GM21367 (cell line): Measurements from ENCODE around the gene ANKH.
"Not testable (repeated sequence)": the region's sequence is repeated elsewhere in the genome, so short reads cannot be mapped to it uniquely, and the experiment has no call there.

ENCODE experiments used
- ATAC-seq: cut with Tn5 transposase; IDR thresholded peaks from one replicate; pipeline ENCODE4 v1.9.1; 2021; ENCODE audit not compliant: unreplicated experiment

The ANKH gene

DNA sequence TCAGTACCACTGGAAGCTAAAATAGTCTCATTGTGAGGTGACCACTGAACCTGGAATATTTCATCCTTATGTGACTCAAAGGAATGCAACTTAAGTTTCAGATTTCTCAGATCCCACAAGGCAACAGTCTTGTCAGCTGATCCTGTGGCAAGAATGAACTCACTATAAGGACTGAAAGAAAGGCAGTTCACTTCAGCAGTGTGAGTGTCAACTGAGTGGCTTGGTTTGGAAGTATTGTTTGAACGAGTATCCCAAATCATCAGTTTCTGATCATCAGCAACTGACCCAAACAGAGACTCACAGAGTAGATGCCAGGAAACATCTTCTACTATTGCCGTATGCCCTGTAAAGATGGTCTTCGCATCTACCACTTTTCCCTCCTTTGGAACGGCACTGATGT lies 74.2 kb downstream of the ANKH start:
- ATAC-seq = not testable (repeated sequence)

DNA sequence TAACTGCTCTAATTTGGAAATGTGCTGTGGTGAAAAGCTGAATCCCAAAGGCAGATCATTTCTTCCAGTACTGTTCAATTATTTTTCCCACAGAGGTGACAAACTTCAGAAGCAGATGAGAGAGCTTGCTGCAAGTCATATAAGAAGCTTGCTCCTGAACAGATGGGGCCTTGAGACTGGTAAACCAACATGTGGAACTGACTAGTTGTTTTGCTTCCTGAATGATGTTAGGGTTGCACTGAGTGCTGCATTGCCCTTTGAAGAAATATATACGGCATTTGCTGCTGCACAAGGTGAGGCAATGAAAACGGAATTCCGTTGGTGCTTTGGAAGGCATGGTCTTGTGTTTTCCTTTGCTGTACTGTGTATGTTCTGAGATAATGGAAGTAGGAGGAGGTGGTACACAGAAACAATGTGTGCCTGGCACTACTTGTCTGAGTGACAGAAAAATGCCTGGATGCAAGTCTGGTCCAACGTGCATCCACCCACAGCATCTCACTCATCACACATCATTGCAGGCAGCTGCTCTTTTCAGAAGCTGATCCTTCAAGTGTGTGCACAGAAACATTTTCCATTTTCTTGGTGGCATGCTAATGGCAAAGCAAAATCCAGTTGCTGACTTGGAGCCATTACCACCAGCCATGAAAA lies 76.9 kb downstream of the ANKH start:
- ATAC-seq = no peak

DNA sequence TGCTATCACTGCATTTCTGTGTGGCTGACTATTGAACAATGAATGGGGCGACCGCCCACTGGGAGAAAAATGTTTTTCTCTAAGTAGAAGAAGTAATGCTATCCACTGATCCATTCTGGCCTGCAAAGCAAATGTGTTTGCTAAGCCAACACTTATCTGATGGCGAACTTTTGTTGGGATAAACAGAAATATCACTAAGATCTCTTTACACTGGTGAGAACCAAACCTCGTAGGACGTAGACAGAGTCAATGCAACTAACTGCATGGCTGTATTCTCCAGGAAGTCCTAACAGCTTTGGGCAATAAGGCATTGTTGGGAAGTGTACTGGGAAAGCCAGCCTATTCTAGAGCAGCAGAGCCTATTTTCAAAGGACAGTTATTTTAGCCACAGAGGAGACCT lies 77.7 kb downstream of the ANKH start:
- ATAC-seq = no peak

DNA sequence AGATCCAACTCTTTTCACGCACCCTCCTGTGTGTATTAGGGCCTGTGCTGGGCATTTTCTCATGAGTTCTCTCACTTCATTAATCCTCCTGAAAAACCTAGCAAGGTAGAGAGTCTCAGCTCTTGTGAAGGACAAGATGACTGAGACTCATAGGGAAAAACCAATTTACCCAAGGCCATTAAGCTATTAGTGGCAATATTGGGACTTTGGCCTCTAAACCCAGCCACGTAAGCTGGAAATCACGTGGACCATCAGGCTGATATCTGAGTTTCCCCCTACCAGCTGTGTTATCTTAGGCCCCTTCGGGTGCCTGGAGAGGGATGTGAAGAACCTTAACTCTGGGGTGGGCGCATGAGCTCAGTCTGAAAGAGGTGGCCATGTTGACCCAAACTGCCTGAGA lies 80.7 kb downstream of the ANKH start:
- ATAC-seq = no peak

DNA sequence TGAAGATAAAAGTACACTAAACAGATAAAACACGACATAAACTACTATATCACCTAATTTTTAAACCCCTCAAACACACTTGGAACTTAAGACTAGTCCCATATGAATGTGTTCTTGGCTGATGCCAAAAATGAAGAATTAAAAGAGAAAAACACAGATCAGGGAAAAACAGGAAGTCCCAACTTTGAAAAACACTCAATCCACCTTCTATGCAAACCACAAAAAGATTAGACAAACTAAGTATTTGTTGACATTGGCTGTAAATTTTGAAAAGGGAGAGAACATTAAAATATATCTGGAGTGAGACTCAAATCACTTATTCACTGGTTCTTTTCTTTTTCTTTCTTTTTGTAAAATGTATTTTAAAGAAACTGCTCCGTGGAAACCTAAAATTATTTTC lies 81.4 kb downstream of the ANKH start:
- no peak for ATAC-seq

DNA sequence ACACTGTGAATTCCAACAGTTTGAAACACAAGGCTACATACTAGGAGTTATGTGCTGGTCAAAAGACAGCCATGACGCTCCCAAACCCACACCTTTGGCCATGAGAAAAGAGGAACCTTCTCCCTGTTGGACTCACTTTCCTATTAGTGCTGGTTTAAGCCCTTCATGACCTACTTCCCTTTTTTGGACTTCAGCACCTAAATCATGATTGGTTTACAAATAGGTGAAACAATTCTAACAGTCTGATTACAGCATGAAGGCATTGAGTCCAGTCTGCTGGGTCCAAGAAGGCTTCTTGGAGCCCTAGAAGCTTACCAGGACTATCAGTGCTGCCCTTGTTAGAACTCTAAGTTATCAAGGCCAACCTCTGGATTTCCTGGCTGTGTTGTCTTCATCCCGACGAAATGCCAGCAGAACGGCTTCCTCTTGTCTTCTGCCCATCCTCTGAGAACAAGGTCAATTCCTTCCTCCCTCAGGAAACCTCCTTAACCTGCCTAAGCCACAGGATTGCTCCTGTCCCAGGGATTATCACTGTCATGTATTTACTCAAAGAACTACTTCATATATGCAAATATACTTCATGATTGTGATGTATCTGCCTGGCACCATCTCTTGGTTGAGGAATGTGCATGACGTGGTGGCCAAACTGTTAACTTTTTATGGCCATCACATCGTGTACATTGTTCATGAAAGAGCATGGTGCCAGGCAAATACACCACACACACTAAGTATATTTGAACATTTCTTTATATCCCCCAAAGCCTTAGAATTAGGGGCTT lies 83.6 kb downstream of the ANKH start:
- ATAC-seq = no peak

DNA sequence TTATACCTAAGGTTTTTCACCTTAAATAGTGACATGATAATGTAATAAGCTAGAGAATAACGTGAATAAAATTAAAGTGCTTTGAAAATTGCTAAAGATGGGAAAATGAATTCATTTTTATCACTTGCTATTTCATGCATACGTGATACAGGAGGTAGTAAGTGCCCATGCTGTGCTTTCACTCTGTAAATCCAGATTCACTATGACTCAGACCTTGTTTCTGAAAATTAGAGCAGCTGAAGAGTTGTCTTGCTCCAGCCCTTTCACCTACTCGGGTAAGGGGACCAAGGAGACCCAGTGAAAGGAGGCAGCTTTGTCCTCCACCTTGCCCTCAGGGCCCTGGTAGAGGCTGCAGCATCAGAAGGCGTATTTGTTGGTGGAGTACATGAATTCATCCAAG lies 87.9 kb downstream of the ANKH start:
- ATAC-seq = peak; percentile 64

DNA sequence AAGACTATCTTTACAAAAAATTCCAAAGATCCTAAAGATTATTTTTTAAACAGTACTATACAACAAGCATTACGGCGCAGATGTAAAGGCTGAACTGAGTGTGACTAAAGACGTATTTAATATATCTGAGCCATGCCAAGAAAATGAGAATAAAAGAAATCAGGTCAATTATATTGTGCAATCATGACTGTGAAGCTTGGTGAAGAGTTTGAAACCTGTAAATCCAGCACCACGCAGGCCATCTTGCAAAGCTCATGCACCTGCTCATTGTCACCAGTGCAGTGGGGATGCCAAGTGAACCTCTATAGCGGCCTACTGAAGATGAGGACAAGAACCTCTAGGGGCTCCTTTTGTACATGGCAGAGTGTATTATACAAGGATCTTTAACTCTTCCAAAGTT lies 89.0 kb downstream of the ANKH start:
- ATAC-seq = no peak

DNA sequence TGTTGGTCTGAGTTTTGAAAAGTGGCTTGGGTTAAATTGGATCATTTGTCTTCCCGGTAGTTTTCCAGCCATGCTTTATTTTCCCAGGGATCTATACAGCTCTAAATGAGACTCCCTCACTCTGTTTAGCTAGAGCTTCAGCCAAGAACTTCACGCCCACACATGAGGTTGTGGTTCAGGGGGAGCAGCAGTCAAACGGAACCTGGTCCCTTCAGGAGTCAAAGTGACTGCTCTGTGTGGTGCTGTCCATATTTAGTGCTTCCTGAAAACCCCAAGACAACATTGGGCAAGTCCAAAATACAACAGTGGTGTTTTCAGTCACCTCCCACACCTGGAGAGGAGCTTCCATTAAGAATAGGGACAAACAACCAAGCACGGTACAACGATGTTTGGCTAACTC lies 90.5 kb downstream of the ANKH start:
- no peak for ATAC-seq

DNA sequence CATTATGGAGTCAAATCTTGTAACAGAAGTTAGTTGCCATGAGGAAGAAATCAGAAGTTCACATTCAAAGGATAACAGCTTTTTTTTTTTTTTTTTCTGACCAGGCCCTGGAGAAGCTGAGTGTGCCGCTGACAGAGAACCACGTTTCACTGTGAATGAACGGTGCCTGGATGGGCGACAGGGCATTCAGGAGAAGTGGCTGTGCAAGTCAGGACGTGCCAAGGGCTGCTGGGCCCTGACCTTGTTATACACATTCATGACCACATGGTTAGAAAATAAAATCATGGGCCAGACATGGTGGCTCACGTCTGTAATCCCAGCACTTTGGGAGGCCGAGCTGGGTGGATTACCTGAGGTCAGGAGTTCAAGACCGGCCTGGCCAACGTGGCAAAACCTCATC lies 91.6 kb downstream of the ANKH start:
- no peak for ATAC-seq

DNA sequence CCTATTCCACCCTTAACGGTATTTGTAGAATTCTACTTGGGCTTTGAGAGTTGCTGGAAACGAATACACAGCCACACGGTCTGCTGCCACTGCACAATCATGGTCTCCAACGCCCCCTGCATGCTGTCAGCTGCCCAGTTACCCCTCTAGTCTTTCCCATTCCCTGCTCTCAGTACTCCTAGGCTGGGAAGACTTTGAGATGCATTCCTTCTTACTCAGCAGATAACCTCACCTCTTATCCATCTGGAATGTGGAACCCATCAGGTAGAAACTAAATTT lies 92.8 kb downstream of the ANKH start:
- ATAC-seq = no peak

DNA sequence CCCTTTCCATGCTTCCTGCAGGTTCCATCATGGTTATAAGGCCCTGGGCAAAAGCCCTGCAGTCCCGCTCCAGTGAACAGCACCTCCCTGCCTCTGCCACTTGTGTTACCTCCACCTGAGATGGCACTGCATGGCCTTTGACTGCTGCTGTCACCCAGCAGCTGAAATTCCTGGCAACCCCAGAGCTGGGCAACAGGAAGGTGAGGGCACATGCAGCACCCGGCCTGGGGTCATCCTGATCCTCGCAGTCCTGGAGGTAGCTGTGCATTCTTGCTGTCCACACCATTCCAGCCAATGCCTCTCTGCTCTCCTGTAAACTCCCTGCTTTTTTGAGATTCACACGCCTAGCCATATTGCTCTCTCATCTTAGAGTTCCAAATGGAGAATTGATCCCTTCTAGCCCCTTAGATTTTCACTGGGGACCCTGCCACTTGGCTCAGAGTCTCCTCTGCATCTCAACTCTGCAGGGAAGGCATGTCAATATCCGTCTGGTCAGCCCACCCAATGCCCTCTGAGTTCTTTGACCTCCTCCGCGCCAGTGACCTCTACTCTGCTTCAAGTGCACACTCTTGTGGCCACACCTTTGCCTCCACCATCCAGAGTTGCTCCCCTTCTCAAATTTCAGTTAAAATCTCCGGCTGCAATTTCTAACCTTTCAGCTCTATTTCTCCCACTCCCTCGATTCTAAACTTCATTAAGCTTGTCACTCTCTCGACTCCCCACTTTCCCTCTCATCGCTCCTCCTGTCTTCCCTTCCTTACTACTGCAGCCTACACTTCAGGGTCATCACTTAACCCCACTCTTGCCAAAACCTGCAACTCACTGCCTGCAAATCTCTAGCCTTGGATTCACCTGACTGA lies 93.4 kb downstream of the ANKH start:
- no peak for ATAC-seq

DNA sequence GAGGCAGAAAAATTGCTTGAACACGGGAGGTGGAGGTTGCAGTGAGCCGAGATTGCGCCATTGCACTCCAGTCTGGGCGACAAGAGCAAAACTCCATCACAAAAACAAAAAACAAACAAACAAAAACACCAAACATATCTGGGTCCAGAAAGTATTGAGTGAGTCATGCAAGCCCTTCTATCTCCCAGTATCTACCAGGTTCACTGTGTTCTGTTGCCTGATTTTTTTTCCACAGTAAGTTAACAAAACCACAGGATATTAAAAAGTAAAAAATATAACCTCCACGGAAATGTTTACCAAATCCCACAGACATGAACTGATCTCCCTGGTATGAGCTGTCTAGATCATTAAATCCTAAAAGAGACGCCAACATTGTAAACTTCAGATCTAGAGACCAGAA lies 94.4 kb downstream of the ANKH start:
- no peak for ATAC-seq

DNA sequence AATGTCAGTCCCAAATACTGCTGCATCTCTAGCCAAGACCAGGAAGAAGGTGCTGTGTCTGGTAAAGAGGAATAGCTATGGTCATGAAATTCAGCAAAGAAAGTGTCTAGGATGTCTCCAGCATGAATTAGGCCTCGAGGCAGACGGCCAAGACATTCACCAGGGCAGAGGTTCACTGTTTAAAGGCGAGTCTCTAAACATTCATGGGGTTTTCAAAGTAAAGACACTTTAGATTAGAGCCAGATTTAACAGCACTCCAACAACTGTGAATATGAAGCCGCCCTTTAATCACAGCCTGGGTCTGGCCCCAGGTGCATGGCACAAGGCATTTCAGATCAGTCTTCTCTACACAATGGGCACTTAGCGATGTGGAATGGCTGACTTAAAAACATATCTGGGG lies 95.0 kb downstream of the ANKH start:
- no peak for ATAC-seq

DNA sequence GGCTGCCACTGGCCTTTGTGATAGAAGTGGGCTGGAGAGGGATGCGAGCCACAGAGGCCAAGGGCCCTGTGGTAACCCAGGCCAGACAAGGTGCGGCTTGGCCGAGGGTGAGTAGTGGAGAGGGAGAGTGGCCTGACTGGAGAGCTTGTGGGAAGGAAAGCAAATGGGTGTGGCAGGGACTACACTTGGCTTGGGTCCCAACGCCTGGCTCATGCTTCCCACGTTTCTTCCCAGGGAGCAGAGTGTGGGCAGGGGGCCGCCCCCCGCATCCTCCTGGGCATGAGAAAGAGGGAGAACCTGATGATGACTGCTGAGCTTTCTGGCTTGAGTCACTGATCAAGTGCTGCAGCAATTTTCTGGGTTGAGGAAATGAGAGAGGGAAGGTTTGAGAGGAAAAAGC lies 95.7 kb downstream of the ANKH start:
- ATAC-seq = no peak

DNA sequence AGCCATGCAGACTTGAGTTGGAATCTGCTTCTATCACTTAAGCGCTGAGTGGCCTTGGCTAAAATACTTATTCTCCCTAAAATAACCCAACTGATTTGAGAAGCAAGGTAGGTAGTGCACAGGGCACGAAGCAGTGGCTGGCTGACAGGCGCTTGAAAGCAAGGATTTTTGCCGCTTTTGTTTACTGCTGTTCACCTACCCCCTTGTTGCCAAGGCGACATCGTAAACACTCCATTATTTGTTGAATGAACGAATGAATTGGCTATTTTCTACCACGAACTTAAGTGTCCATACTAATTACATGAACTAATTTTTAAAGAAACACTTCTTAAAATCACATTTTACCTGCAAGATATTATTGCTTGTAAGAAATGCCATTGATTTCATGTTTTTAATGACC lies 98.0 kb downstream of the ANKH start:
- ATAC-seq = no peak

DNA sequence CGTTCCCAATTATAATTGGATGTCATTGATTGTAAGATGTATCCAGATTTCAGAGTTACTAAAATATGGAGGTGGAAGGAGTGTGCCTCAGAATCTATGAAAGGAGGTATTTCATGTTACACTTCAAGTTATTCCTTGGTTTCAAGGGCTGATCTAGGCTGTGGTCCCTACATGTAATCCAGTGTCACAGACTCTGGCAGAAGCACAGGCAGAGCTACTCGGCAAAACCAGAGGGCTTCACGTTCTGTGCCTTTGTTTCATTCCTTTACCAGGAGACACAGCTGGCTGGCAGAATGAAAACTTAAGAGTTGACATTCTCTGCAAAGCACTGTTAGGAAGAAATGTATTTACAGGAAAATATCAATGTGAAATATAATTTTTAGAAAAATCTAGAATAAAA lies 99.6 kb downstream of the ANKH start:
- no peak for ATAC-seq

DNA sequence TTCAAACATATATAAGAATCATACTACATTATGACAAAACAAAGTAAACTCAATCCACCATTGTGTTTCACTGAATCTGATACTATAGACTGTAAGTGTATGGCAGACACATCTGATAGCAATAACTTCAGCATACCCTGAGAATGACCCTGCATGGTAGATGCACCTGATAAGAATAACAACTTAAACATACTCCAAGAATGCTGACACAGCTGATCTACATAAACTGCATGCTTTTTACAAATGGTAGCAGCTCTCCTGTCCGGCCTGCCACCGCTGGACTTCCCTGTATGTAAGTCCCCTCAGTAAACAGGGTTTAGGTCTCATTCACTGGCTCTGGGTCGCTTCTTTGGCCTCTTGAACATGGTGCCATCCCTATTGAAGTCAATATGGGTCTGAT lies 100.4 kb downstream of the ANKH start:
- no peak for ATAC-seq

DNA sequence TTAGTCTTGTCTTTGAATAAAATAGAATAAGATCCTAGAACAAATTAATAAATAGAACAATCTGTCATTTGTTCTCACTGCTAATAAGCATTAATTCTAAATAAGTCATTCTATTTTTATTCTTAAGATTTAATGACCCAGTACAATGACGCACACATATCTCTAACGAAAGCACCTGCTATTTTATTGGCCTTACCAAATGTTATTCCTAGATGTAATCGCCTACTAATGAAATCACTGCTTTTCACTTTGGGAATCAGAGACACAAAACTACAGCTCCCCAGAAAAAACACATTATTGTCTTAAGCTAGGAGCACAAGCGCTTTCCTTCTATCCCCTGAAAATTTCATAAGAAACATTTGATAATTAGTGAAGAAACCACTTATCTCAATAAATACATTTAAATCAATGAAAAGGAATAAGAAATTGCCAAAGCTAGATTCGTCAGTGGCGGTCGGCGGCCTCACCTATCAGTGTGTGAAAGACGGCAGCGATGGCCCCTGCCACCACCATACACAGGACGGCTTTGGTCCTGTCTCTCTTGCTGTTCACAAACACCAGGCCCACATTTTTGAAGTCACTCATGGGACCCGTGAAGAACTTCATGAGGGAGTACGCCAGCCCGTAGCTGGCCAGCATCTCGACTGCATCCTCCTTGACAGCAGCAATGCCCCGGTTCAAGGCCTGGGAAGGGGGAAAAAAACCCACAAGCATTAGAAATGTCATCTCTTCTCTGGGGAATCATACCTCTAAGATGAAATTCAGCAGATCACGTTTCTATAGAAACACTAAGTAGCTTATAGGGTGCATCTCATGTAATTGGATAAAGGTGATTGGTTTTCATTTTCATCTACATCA lies 102.8 kb downstream of the ANKH start:
- ATAC-seq = no peak

DNA sequence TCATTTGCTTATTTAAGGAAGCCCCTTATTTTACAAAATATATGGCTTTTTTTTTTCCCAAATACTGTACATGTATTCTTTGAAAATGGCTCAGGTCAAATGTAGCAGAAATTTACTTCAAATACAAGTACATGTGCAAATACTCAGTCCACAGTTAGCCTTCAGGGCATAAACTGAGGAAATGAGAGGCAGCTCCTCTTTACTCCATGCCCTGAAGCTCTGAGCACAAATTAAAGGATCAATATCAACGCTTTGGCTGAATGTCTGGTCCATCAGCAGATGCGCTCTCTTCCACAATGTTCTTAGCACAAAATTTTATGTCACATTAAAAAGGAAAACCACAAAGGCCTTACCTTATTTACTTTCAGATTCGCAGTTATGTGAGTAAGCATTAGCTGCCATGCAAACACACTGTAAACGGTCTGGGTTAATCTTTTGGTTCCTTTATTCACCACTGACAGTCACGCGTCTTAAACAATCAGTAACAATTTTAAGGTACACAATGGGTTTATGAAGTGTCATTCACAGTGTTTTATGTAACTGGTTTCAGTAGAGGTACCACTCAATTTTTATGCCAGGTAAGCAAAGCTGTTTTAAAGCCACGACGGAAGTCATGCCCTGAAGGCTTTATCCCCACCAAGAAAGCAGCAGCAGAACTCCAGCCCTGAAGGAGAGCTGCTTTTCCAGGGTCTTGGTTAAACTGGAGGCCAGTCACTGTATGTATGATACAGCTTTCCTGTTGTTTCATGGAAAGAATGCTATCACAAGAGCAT lies 103.7 kb downstream of the ANKH start:
- ATAC-seq = no peak

DNA sequence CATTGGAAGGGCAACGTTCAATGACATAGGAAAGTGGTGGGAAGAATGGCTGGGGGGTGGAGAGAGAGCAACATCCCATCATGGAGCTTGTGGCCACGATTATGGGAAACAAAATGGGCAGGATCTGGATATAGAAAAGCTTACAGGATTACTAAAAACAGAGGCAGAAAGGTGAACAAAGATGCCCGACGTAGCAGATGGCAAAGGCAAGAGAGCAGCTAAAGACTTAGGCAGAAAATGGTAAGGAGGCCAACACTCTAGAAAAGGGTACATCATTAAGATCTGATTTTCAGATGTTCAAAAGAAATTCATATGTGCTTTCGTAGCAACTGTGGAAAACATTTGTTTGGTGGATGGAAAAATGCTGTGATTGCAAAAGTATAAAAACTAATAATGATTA lies 104.5 kb downstream of the ANKH start:
- no peak for ATAC-seq
